Cardiac fibroblast (primary cell): ENCODE measurements around the gene UBAP2L.
"Not testable (repeated sequence)": the region's sequence is repeated elsewhere in the genome, so short reads cannot be mapped to it uniquely, and the experiment has no call there.

Source experiments
- DNase-seq, 2 donors: peaks; one replicate each; pipeline versions ENCODE4 v3.0.0 to v3.0.0-alpha.2; 2010; ENCODE audit warnings: low read depth in 2 of 2
- H3K4me3 ChIP-seq, 2 donors: replicated peaks in 1 of 2; 1 replicate in 1 of 2; 2 replicates in 1 of 2; pipeline ENCODE4 v1.5.1; 2011; ENCODE audit warnings: low read depth in 2 of 2, low read length in 2 of 2, mild to moderate bottlenecking in 2 of 2, moderate library complexity in 1 of 2
- TF ChIP-seq, protein P1 (sequence below): IDR thresholded peaks from one replicate; pipeline ENCODE4 v1.5.1; 2011; ENCODE audit warnings: low read depth, mild to moderate bottlenecking, low read length, inconsistent platforms

UBAP2L gene

DNA sequence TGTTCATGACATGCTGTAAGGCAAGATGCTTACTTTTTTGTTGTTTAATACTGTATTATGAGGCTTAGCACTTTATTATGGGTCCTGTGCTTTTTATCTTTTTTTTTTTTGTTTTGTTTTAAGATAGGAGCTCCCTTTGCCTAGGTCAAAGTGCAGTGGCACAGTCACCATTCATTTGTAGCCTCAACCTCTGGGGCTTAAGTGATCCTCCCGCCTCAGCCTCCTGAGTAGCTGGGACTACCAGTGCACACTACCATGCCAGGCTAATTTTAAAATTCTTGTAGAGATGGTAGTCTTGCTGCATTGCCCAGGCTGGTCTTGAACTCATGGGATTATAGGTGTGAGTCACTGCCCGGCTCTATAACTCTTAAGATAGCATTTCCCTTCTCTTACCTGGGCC lies 4.6 kb downstream of the UBAP2L start:
- TF ChIP-seq, protein P1, sequence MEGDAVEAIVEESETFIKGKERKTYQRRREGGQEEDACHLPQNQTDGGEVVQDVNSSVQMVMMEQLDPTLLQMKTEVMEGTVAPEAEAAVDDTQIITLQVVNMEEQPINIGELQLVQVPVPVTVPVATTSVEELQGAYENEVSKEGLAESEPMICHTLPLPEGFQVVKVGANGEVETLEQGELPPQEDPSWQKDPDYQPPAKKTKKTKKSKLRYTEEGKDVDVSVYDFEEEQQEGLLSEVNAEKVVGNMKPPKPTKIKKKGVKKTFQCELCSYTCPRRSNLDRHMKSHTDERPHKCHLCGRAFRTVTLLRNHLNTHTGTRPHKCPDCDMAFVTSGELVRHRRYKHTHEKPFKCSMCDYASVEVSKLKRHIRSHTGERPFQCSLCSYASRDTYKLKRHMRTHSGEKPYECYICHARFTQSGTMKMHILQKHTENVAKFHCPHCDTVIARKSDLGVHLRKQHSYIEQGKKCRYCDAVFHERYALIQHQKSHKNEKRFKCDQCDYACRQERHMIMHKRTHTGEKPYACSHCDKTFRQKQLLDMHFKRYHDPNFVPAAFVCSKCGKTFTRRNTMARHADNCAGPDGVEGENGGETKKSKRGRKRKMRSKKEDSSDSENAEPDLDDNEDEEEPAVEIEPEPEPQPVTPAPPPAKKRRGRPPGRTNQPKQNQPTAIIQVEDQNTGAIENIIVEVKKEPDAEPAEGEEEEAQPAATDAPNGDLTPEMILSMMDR, result no peak
- DNase-seq, result no peak
- H3K4me3 ChIP-seq, result no peak overlapping the region

GRCh38 chr1:154231112-154231511 lies 10.4 kb downstream of the UBAP2L start:
- not testable (repeated sequence) for H3K4me3 ChIP-seq, DNase-seq

- H3K4me3 ChIP-seq, DNase-seq: not testable (repeated sequence)
Measured at GRCh38 chr1:154233127-154233526, 12.4 kb downstream of the UBAP2L start.

DNA sequence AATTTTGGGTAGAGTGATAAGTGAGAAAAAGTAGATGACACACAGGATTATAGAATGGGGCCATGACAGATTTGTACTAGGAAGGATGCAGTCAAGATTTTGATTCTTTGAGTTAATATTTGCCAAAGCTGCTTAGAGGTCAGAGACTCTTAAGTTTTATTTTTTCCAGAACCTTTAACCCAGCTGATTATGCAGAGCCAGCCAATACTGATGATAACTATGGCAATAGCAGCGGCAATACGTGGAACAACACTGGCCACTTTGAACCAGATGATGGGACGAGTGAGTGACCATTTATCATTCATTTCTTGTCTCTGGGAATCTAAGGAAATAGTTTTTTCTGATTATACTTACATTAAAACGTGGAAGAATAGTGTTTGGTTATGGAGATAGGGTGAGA lies 16.1 kb downstream of the UBAP2L start:
- TF ChIP-seq, protein P1, result no peak

DNA sequence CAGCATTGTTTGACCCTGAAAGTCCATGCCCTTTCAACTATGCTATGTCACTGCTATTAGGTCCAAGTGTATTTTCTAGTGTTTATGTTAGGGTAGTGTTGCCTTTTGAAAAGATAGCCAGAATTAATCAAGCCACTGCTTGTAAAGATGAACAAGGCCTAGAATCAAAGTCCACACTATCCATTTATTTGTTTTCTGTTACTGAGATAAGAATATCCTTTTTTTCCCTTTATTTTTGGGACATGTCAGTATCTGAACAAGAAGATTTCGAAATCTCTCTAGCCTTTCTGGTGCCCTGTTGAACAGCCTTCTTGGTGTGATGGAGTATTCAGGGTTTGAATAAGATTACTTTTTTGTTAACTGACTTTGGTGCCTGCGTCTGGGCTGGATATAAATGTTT lies 16.7 kb downstream of the UBAP2L start:
- DNase-seq, result no peak
- H3K4me3 ChIP-seq, result no peak overlapping the region
- TF ChIP-seq, protein P1, result no peak

More for the DNA sequence above, 16.1 kb downstream of the UBAP2L start:
- DNase-seq, result no peak
- no peak overlapping the region for H3K4me3 ChIP-seq

- DNase-seq, result no peak
- TF ChIP-seq, protein P1, result no peak
- no peak overlapping the region for H3K4me3 ChIP-seq
Measured at GRCh38 chr1:154237880-154238506, 17.2 kb downstream of the UBAP2L start.

DNA sequence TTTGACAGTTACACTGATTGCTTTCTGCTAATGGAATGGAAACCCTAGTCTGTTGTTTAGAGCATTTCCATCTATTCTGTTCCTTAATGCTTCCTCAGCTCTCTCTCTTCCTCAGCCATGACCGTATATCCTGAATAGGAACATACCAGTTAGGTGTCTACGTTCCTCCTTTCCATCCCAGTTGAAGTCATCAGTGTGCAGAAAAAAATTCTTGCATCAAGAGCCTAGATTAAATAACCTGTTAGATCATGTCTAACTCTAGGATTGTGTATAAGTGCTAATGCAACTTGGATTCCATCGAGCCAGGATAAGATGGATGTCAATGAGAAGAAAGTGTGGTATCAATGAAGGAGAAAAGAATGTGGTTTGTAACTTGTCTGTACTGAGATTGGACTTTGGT lies 18.7 kb downstream of the UBAP2L start:
- TF ChIP-seq, protein P1, result no peak
- no peak overlapping the region for H3K4me3 ChIP-seq
- no peak for DNase-seq

DNA sequence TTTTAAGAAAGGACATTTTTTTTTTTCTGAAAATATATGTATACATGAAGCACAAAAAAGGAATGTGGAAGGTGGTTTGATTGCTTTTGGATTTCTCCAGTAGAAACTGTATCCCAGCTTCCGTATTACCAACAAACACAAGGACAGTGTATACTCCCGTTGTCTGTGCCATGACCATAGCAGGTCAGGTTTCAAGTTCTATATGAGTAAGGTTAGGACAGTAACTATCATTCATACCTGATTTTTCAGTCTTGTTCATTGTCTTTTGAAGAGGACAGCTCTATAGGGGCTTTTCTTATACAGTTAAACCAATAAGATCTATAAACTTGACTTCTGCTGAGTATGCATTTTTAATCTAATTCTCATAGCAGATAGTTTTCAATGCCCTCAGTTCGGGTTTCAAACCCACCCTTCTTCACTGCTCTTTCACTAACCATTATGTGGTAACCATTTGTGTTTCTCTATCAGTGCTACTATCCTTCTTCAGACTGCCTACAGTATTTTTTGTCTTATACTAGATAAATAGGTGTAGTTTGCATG lies 19.6 kb downstream of the UBAP2L start:
- DNase-seq, result no peak
- TF ChIP-seq, protein P1, result no peak
- no peak overlapping the region for H3K4me3 ChIP-seq
